Breast epithelium (tissue), 4 donors: ENCODE measurements around the gene PRKD1. TPM values are rescaled to one million over a fixed set of nuclear protein-coding genes. Genes with fewer than 3 reads are reported as not detected.
"Not testable (repeated sequence)": the region's sequence is repeated elsewhere in the genome, so short reads cannot be mapped to it uniquely, and the experiment has no call there.

Experiments used
- DNase-seq, 2 donors: peaks; one replicate each; pipeline ENCODE4 v3.0.0-alpha.2; 2019; ENCODE audit warnings: low spot score in 2 of 2
- H3K27ac ChIP-seq, 2 donors: fragments of 200-600 bp; sonication (generic) in 1 of 2; one replicate each; pipeline ENCODE4 v1.5.1; 2016 to 2019; ENCODE audit warnings: mild to moderate bottlenecking in 1 of 2
- H3K27me3 ChIP-seq, 2 donors: fragments of 200-600 bp; sonication (generic) in 1 of 2; one replicate each; pipeline versions ENCODE4 v1.5.1 to v1.6.0; 2017 to 2019; ENCODE audit warnings: control low read depth in 1 of 2, mild to moderate bottlenecking in 1 of 2
- H3K36me3 ChIP-seq: fragments of 200-600 bp; one replicate; pipeline ENCODE4 v1.5.1; 2019
- H3K4me1 ChIP-seq, 2 donors: fragments of 200-600 bp; sonication (generic); one replicate each; pipeline ENCODE4 v1.5.1; 2016 to 2019; ENCODE audit warnings: control low read depth in 1 of 2
- H3K4me3 ChIP-seq, 3 donors: fragments of 200-600 bp; sonication (generic); 1 replicate in 2 of 3; 2 replicates in 1 of 3; pipeline ENCODE4 v1.5.1; 2016 to 2019; ENCODE audit warnings: mild to moderate bottlenecking in 3 of 3, moderate library complexity in 2 of 3
- H3K9me3 ChIP-seq, 2 donors: fragments of 200-600 bp; sonication (generic) in 1 of 2; one replicate each; pipeline ENCODE4 v1.5.1; 2016 to 2019; ENCODE audit warnings: control low read depth in 1 of 2
- POLR2A ChIP-seq: fragments of 450-650 bp; IDR thresholded peaks from one replicate; pipeline ENCODE4 v1.6.1; 2016; ENCODE audit warnings: antibody characterized with exemption, mild to moderate bottlenecking, moderate library complexity
- POLR2AphosphoS5 ChIP-seq, 3 donors: sonication (generic); formaldehyde crosslinking; IDR thresholded peaks; one replicate each; pipeline ENCODE4 v1.6.1; 2017; ENCODE audit warnings: antibody characterized with exemption in 3 of 3
- intact Hi-C: fragments of 100-400 bp; cut with DNase I; formaldehyde crosslinking; loops from one replicate; pipeline ENCODE4 v1.15.1; 2023; ENCODE audit warnings: low total_unique reads
- total RNA-seq, 3 donors: library from RNA; depleted of rRNA; stranded (reverse); fragments of >200 nt; gene quantifications; one replicate each; pipeline ENCODE4 v1.1.0, GENCODE V29; 2016
- TF ChIP-seq, protein P1 (sequence below), 3 donors: fragments of 450-650 bp; IDR thresholded peaks; one replicate each; pipeline ENCODE4 v1.5.1; 2016 to 2017; ENCODE audit warnings: antibody characterized with exemption in 3 of 3, mild to moderate bottlenecking in 3 of 3, moderate library complexity in 3 of 3

PRKD1 gene
- total RNA-seq, 3 donors from 2014 or later = 14.1 to 26.1 (median 22.7) TPM

DNA sequence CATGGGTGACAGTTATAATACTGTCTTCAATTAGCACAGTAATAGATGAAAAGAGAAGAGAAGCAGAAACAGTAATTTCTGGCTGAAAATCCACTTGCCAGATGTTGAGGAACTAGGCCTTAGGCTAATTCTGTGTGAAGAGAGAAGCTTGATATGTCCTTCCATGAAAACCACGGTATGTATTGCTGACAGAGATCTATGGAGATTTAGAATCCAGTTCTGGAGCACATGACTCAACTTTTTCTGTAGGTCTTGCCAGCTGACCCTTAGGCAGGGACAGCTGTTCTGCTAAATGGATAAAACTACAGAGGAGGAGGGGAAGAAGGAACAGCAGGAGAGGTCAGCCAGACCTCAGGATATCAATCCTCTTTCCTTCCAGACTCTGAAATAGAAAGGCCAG lies 211.5 kb downstream of the PRKD1 start:
- DNase-seq = no peak

DNA sequence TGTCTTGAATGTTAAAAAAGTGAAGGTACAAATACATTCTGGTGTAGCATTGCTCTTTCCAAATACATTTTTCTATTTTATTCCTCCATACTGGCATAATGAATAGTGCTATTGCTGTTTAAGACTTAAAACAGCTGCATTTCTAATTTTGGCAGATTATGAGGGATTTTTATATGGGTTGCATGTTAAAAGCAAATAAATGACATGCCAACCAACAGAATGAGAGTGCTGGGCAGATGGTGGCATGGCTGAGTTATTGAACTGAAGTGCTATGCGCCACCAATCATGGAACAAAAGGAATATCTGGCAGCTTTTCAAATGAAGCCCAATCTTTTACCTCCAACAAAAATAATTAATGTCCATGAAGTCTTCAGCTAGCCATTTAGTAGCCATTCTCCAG lies 215.0 kb downstream of the PRKD1 start:
- intact Hi-C loops = no loop called here
- H3K4me1 ChIP-seq = no peaks in the 10 kb centered on the region
- no peak overlapping the region for H3K4me3 ChIP-seq
- no peaks in the 10 kb centered on the region for H3K27me3 ChIP-seq
- H3K36me3 ChIP-seq = no peaks in the 10 kb centered on the region
- TF ChIP-seq POLR2AphosphoS5 (IDR thresholded peaks at IDR 0.05) (no peak), POLR2A (no peak)
- TF ChIP-seq, protein P1, sequence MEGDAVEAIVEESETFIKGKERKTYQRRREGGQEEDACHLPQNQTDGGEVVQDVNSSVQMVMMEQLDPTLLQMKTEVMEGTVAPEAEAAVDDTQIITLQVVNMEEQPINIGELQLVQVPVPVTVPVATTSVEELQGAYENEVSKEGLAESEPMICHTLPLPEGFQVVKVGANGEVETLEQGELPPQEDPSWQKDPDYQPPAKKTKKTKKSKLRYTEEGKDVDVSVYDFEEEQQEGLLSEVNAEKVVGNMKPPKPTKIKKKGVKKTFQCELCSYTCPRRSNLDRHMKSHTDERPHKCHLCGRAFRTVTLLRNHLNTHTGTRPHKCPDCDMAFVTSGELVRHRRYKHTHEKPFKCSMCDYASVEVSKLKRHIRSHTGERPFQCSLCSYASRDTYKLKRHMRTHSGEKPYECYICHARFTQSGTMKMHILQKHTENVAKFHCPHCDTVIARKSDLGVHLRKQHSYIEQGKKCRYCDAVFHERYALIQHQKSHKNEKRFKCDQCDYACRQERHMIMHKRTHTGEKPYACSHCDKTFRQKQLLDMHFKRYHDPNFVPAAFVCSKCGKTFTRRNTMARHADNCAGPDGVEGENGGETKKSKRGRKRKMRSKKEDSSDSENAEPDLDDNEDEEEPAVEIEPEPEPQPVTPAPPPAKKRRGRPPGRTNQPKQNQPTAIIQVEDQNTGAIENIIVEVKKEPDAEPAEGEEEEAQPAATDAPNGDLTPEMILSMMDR (IDR thresholded peaks at IDR 0.05) = no peak
- no peak overlapping the region for H3K27ac ChIP-seq
- H3K9me3 ChIP-seq = no peaks in the 10 kb centered on the region
- no peak for DNase-seq

More for the DNA sequence above, 211.5 kb downstream of the PRKD1 start:
- H3K4me3 ChIP-seq = no peak overlapping the region
- TF ChIP-seq, protein P1 (IDR thresholded peaks at IDR 0.05) = no peak
- H3K36me3 ChIP-seq = no peaks in the 10 kb centered on the region
- no peaks in the 10 kb centered on the region for H3K9me3 ChIP-seq
- H3K4me1 ChIP-seq = no peaks in the 10 kb centered on the region
- intact Hi-C loops = no loop called here
- H3K27ac ChIP-seq = no peak overlapping the region
- H3K27me3 ChIP-seq = no peaks in the 10 kb centered on the region

DNA sequence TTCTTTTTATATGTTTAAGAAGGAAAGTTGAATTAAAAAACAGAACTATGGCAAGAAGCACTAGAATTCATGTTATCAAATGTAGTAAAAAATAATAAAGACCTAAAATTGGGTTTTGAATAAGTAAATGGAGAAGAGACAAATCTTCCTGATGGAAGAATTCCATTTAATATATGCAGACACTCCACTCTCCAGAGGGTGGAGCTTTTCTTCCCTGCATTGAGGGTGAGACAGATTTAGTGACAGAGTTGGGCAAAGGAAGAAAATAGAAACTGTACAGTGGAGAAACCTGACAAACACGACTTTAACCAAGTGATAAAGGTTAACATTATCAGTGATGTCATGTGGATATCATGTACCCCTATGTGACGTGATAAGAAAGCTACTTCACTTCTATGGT lies 217.6 kb downstream of the PRKD1 start:
- H3K4me1 ChIP-seq = no peaks in the 10 kb centered on the region
- no peaks in the 10 kb centered on the region for H3K9me3 ChIP-seq
- H3K4me3 ChIP-seq = no peak overlapping the region
- H3K27me3 ChIP-seq = no peaks in the 10 kb centered on the region
- DNase-seq = no peak
- H3K36me3 ChIP-seq = no peaks in the 10 kb centered on the region
- intact Hi-C loops = no loop called here
- no peak overlapping the region for H3K27ac ChIP-seq
- TF ChIP-seq POLR2AphosphoS5 (IDR thresholded peaks at IDR 0.05) = no peak
- no peak for TF ChIP-seq POLR2A
- TF ChIP-seq, protein P1 (IDR thresholded peaks at IDR 0.05) = no peak

DNA sequence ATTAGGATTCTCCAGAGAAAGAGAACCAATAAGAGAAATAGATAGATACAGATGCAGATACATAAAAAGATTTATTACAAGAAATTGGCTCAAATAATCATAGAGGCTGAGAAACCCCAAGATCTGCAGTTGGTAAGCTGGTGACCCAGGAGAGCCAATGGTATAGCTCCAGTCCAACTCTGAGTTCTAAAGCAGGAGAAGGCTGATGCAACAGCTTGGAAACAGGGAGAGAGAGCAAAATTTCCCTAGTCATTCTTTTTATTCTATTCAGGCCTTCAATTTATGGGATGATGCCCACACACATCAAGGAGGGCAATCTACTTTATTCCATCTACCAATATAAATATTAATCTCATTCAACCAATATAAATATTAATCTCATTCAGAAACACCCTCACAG lies 218.2 kb downstream of the PRKD1 start:
- Histone ChIP-seq H3K36me3 (no peaks in the 10 kb centered on the region), H3K4me3 (no peak overlapping the region), H3K4me1 (no peaks in the 10 kb centered on the region), H3K27ac (no peak overlapping the region), H3K27me3 (no peaks in the 10 kb centered on the region), H3K9me3 (no peaks in the 10 kb centered on the region)
- intact Hi-C loops = no loop called here
- no peak for TF ChIP-seq POLR2AphosphoS5 (IDR thresholded peaks at IDR 0.05)
- no peak for TF ChIP-seq POLR2A
- TF ChIP-seq, protein P1 (IDR thresholded peaks at IDR 0.05) = no peak
- DNase-seq = no peak

DNA sequence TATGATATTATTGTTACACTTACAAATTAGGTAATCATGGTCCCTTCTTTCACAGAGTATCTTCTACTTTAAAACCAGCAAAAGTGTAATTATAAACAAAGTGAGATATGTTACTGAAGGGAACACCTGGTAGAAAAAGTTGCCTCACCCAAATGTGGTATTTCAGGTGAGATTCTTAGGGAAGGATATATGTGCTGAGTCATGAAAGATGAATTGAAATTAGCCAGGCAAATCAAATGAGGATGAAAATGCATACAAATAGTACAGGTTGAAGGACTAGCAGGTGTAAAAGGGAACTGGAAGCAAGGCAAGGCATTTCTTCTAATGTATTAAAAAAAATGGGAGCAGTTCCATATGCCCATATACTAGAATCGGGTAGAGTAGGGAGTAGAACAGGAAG lies 220.9 kb downstream of the PRKD1 start:
- DNase-seq = no peak
- Histone ChIP-seq H3K27me3 (no peaks in the 10 kb centered on the region), H3K9me3 (no peaks in the 10 kb centered on the region), H3K4me1 (no peaks in the 10 kb centered on the region), H3K4me3 (no peak overlapping the region), H3K36me3 (no peaks in the 10 kb centered on the region), H3K27ac (no peak overlapping the region)
- no peak for TF ChIP-seq POLR2AphosphoS5 (IDR thresholded peaks at IDR 0.05)
- intact Hi-C loops = no loop called here

DNA sequence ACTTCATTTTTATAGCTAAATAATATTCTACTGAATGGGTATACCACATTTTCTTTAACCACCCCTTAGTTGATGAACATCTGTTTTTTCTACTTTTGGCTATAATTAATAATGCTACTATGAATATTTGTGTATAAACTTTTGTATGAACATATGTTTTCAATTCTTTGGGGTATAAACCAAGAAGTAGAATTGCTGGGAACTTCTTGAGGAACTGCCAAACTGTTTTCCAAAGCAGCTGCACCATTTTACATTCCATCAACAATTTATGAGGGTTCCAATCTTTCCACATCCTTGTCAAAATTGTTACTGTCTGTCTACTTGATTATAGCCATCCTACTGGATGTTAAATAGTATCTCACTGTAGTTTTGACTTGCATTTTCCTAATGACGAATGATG lies 221.8 kb downstream of the PRKD1 start:
- intact Hi-C loops = no loop called here
- Histone ChIP-seq H3K27me3 (no peaks in the 10 kb centered on the region), H3K9me3 (no peaks in the 10 kb centered on the region), H3K27ac (no peak overlapping the region), H3K36me3 (no peaks in the 10 kb centered on the region), H3K4me3 (no peak overlapping the region), H3K4me1 (no peaks in the 10 kb centered on the region)
- no peak for DNase-seq
- TF ChIP-seq POLR2A = no peak
- TF ChIP-seq, protein P1 (IDR thresholded peaks at IDR 0.05) = no peak
- no peak for TF ChIP-seq POLR2AphosphoS5 (IDR thresholded peaks at IDR 0.05)

DNA sequence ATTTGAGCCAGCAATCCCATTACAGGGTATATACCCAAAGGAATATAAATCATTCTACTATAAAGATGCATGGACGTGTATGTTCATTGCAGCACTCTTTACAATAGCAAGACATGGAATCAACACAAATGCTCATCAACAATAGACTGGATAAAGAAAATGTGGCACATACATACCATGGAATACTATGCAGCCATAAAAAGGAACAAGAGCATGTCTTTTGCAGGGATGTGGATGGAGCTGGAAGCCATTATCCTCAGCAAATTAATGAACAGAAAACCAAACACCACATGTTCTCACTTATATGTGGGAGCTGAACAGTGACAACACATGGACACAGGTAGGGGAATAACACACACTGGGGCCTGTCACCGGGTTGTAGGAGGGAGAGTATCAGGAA lies 238.1 kb downstream of the PRKD1 start:
- H3K27me3 ChIP-seq, H3K27ac ChIP-seq, H3K36me3 ChIP-seq, H3K9me3 ChIP-seq, H3K4me3 ChIP-seq, DNase-seq, H3K4me1 ChIP-seq, intact Hi-C loops: not testable (repeated sequence)
